K562 (cell line): ENCODE measurements around the gene ABLIM2. TPM values are rescaled to one million over a fixed set of nuclear protein-coding genes. Genes with fewer than 3 reads are reported as not detected.

ENCODE experiments used
- ATAC-seq: fragments of 200-7000 bp; cut with Tn5 transposase; 3 replicates; pipeline ENCODE4 v1.9.1; 2020; ENCODE audit warnings: moderate library complexity
- BruUV-seq: library from RNA; stranded (reverse); fragments of 400-500 nt; replicated peaks from 2 replicates; lab custom pipeline; 2021; lab: Mats Ljungman, UMichigan
- CTCF ChIA-PET: fragments of 300-600 bp; formaldehyde crosslinking; extraction: SDS; loops from one replicate; lab custom pipeline; 2021; ENCODE audit warnings: low intra/inter-chr PET ratio; lab: Yijun Ruan, JAX
- POLR2A ChIA-PET: fragments of 300-600, 350-650 bp; sonication (Branson Sonifier 250); formaldehyde crosslinking; extraction: SDS; loops from one replicate; lab custom pipeline; 2021; ENCODE audit warnings: antibody characterized with exemption, inconsistent platforms; lab: Yijun Ruan, JAX
- DNase-seq, 4 experiments: peaks; one replicate each; pipeline versions ENCODE4 v3.0.0 to v3.0.0-alpha.2; 2011 to 2018; ENCODE audit warnings: low spot score in 3 of 4, mixed read lengths in 3 of 4; ENCODE audit errors: extremely low read depth in 1 of 4
- FAIRE-seq: peaks from 2 replicates; lab custom pipeline; 2011; peaks lifted over from hg19 to GRCh38; lab: Jason Lieb, UNC
- H2AFZ ChIP-seq: 2 replicates; pipeline ENCODE4 v1.6.0; 2011; ENCODE audit warnings: low read depth, low read length, control low read depth, inconsistent platforms
- H3K27ac ChIP-seq: fragments of 200-600 bp; 3 replicates; pipeline ENCODE4 v1.8.0; 2011; ENCODE audit warnings: low read depth, mild to moderate bottlenecking, control low read depth, inconsistent platforms, low read length, moderate library complexity, mixed read lengths; ENCODE audit errors: extremely low read depth
- H3K27me3 ChIP-seq, 2 experiments: fragments of 300-600 bp in 1 of 2; 2 replicates in 1 of 2; 3 replicates in 1 of 2; pipeline versions ENCODE4 v1.6.0 to v1.8.0; 2011; ENCODE audit warnings: inconsistent platforms in 2 of 2, low read length in 2 of 2, mild to moderate bottlenecking in 1 of 2, mixed read lengths in 1 of 2, moderate library complexity in 1 of 2; ENCODE audit not compliant: control insufficient read depth in 2 of 2, insufficient read depth in 2 of 2
- H3K36me3 ChIP-seq: fragments of 300-600 bp; 3 replicates; pipeline ENCODE4 v1.8.0; 2011; ENCODE audit warnings: mild to moderate bottlenecking, low read length, inconsistent platforms; ENCODE audit not compliant: control insufficient read depth, insufficient read depth
- H3K4me1 ChIP-seq, 2 experiments: fragments of 200-600 bp in 1 of 2; replicated peaks in 1 of 2; 2 replicates in 1 of 2; 3 replicates in 1 of 2; pipeline versions ENCODE4 v1.5.1 to v1.8.0; 2011; ENCODE audit warnings: inconsistent platforms in 2 of 2, low read length in 2 of 2, mild to moderate bottlenecking in 1 of 2, mixed read lengths in 1 of 2, moderate library complexity in 1 of 2; ENCODE audit not compliant: control insufficient read depth in 2 of 2, insufficient read depth in 2 of 2
- H3K4me2 ChIP-seq: 2 replicates; pipeline ENCODE4 v1.6.1; 2011; ENCODE audit warnings: low read length, control low read depth, inconsistent platforms, mixed read lengths; ENCODE audit not compliant: insufficient read depth
- H3K4me3 ChIP-seq: fragments of 200-600 bp; sonication (generic), shearing (Covaris generic); 2 replicates; pipeline ENCODE4 v1.5.1; 2016; ENCODE audit warnings: control low read depth, inconsistent platforms
- H3K79me2 ChIP-seq: fragments of 200-600 bp; 3 replicates; pipeline ENCODE4 v1.8.0; 2011; ENCODE audit warnings: low read length, inconsistent platforms; ENCODE audit not compliant: control insufficient read depth, insufficient read depth
- H3K9ac ChIP-seq, 2 experiments: 2 replicates each; pipeline versions ENCODE4 v1.6.0 to v1.6.1; 2011; ENCODE audit warnings: low read depth in 2 of 2, low read length in 2 of 2, control low read depth in 1 of 2, inconsistent platforms in 1 of 2, mild to moderate bottlenecking in 1 of 2, mixed read lengths in 1 of 2; ENCODE audit not compliant: insufficient read depth in 1 of 2
- H3K9me1 ChIP-seq: one replicate; pipeline ENCODE4 v1.6.0; 2011; ENCODE audit warnings: inconsistent platforms, mild to moderate bottlenecking, low read length, moderate library complexity; ENCODE audit not compliant: control insufficient read depth, insufficient read depth
- H3K9me3 ChIP-seq: replicated peaks from 2 replicates; pipeline ENCODE4 v1.5.1; 2011; ENCODE audit warnings: low read depth, low read length, inconsistent platforms; ENCODE audit not compliant: control insufficient read depth, insufficient read depth
- H4K20me1 ChIP-seq: replicated peaks from 2 replicates; pipeline ENCODE4 v1.6.1; 2011; ENCODE audit warnings: low read length, inconsistent platforms, mixed read lengths; ENCODE audit not compliant: control insufficient read depth, insufficient read depth
- CBFA2T2 ChIP-seq: fragments of 450-650 bp; conservative IDR thresholded peaks from 2 replicates; pipeline ENCODE4 v1.6.1; 2017; ENCODE audit warnings: mild to moderate bottlenecking
- ETS2 ChIP-seq: IDR thresholded peaks from 2 replicates; pipeline ENCODE4 v1.6.1; 2016; ENCODE audit warnings: borderline replicate concordance, missing genetic modification characterization, mild to moderate bottlenecking, moderate library complexity, missing compliant biosample characterization; ENCODE audit not compliant: poor library complexity, severe bottlenecking
- NR0B1 ChIP-seq: fragments of 450-650 bp; IDR thresholded peaks from one replicate; pipeline ENCODE4 v1.6.1; 2018; ENCODE audit warnings: mild to moderate bottlenecking, moderate library complexity; ENCODE audit not compliant: partially characterized antibody
- ZNF140 ChIP-seq: fragments of 250-450 bp; sonication (Bioruptor Pico); IDR thresholded peaks from 2 replicates; pipeline ENCODE4 v1.8.0; 2021; ENCODE audit warnings: moderate library complexity, mild to moderate bottlenecking, inconsistent platforms
- WGBS: fragments of 100-300 bp; shearing (Covaris generic); methylation state at CpG from one replicate; pipeline ENCODE4 v1.1.6; 2016; ENCODE audit warnings: low coverage, mixed read lengths; ENCODE audit not compliant: insufficient coverage; ENCODE audit errors: missing lambda C conversion rate; 5-methylcytosine and 5-hydroxymethylcytosine counted together
- in situ Hi-C: fragments of 300-500 bp; cut with MboI; formaldehyde crosslinking; loops from 4 replicates; pipeline ENCODE4 v1.15.0; 2018; ENCODE audit warnings: inconsistent platforms, mixed read lengths
- intact Hi-C: fragments of 100-400 bp; cut with micrococcal nuclease; formaldehyde crosslinking; loops from 2 replicates; pipeline ENCODE4 v1.14.2; 2022
- polyA plus RNA-seq, 8 experiments: library from polyadenylated mRNA; depleted of rRNA in 4 of 8; stranded (reverse) in 5 of 8; unstranded in 3 of 8; fragments of >200 nt; fragmentation: Nextera tagmentation in 2 of 8; fragmentation: Illumina TruSeq in 1 of 8; extraction: Ambion mirVana in 2 of 8; extraction: Trizol in 1 of 8; gene quantifications; 2 replicates each; pipeline versions ENCODE4 v1.2.1 to v1.2.3, GENCODE V29; 2011 to 2014; ENCODE audit warnings: inconsistent platforms in 1 of 8, missing spikeins in 1 of 8
- total RNA-seq, 7 experiments: library from RNA; depleted of rRNA in 6 of 7; stranded (reverse); fragments of >200 nt in 6 of 7; fragmentation: Illumina TruSeq in 2 of 7; extraction: Trizol in 2 of 7; gene quantifications; 2 replicates each; pipeline versions ENCODE4 v1.2.1 to v1.2.3, GENCODE V29; 2011 to 2021; ENCODE audit warnings: low replicate concordance in 1 of 7
- TF ChIP-seq, protein P1 (sequence below): fragments of 200-800 bp; sonication (Bioruptor generic); IDR thresholded peaks from 2 replicates; pipeline ENCODE4 v1.6.1; 2016; ENCODE audit warnings: missing genetic modification characterization, missing compliant biosample characterization

Gene ABLIM2
- total and polyA plus RNA-seq, 9 of the 15 experiments (the other 6 are each of a cell fraction or from before 2014, with no cell fraction given) = not detected

DNA sequence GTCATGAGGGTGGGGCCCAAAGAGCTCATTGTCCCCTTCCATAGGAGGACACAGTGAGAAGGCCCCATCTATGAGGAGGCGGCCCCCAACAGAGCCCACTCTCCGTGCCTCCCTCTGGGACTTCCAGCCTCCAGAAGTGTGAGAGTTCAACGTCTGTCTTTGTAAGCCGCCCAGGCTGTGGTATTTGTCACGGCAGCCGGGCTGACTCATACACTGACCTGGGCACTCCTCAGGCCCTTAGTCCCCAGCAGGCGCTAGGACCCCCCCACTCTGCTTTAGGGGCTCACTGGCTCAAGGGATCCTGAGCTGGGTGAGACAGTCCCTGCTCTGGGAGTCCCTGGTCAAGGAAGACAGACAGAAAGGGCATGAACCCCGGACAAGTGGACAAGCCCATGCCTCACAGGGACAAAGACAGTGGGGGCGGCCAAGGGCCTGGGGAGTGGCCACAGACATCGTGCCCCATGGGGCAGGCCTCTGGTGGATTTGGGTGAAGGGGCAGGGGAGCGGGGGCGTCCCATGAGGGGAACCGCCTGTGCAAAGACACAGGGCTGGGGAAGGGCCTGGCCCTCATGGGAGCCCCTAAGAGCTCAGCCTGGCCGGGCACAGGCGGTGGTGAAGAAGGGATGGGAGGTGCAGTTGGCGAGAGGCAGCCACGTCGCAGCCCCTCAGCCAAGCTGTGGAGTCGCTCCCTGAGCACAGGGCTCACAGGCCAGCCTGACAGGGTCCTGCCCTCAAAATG lies 21.5 kb downstream of the ABLIM2 start:
- in situ Hi-C loops = no loop called here
- no peak overlapping the region for H2AFZ ChIP-seq
- H3K9ac ChIP-seq = no peak overlapping the region
- peaks cover 10 to 63% of the 10 kb centered on the region in 2 experiments; a peak in 3 of 5 replicates for H3K27me3 ChIP-seq
- ChIA-PET POLR2A (no interaction called here), CTCF (no interaction called here)
- no peak for DNase-seq
- H3K4me3 ChIP-seq = no peak overlapping the region
- H3K79me2 ChIP-seq = no peaks in the 10 kb centered on the region
- H3K4me2 ChIP-seq = no peak overlapping the region
- H3K36me3 ChIP-seq = no peaks in the 10 kb centered on the region
- ATAC-seq = no peak
- 0 out of 5 replicates have a peak, but pooled peaks cover 0 to 3% of the 10 kb centered on the region in 2 experiments for H3K4me1 ChIP-seq
- WGBS = under 1% methylated on average over 16 of the region's 19 CpGs
- no TSS peak for BruUV-seq
- intact Hi-C loops = no loop called here
- 0 out of 2 replicates have a peak, but pooled peaks cover 5% of the 10 kb centered on the region for H4K20me1 ChIP-seq
- H3K9me3 ChIP-seq = no peaks in the 10 kb centered on the region
- no peak overlapping the region for H3K27ac ChIP-seq
- H3K9me1 ChIP-seq = no peaks in the 10 kb centered on the region
- no peak for FAIRE-seq
- TF ChIP-seq CBFA2T2 (no peak), NR0B1 (no peak), ZNF140 (no peak), ETS2 (tag) (no peak)
- TF ChIP-seq, protein P1, sequence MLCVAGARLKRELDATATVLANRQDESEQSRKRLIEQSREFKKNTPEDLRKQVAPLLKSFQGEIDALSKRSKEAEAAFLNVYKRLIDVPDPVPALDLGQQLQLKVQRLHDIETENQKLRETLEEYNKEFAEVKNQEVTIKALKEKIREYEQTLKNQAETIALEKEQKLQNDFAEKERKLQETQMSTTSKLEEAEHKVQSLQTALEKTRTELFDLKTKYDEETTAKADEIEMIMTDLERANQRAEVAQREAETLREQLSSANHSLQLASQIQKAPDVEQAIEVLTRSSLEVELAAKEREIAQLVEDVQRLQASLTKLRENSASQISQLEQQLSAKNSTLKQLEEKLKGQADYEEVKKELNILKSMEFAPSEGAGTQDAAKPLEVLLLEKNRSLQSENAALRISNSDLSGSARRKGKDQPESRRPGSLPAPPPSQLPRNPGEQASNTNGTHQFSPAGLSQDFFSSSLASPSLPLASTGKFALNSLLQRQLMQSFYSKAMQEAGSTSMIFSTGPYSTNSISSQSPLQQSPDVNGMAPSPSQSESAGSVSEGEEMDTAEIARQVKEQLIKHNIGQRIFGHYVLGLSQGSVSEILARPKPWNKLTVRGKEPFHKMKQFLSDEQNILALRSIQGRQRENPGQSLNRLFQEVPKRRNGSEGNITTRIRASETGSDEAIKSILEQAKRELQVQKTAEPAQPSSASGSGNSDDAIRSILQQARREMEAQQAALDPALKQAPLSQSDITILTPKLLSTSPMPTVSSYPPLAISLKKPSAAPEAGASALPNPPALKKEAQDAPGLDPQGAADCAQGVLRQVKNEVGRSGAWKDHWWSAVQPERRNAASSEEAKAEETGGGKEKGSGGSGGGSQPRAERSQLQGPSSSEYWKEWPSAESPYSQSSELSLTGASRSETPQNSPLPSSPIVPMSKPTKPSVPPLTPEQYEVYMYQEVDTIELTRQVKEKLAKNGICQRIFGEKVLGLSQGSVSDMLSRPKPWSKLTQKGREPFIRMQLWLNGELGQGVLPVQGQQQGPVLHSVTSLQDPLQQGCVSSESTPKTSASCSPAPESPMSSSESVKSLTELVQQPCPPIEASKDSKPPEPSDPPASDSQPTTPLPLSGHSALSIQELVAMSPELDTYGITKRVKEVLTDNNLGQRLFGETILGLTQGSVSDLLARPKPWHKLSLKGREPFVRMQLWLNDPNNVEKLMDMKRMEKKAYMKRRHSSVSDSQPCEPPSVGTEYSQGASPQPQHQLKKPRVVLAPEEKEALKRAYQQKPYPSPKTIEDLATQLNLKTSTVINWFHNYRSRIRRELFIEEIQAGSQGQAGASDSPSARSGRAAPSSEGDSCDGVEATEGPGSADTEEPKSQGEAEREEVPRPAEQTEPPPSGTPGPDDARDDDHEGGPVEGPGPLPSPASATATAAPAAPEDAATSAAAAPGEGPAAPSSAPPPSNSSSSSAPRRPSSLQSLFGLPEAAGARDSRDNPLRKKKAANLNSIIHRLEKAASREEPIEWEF (CRISPR knock-in tag) = no peak
